PC-9 (cell line): Measurements from ENCODE around the gene AOAH.

ENCODE experiments used
- EZH2 ChIP-seq: fragments of 200-600 bp; sonication (generic); IDR thresholded peaks from 2 replicates; pipeline ENCODE4 v1.8.0; 2017; ENCODE audit warnings: antibody characterized with exemption, low read depth
- TF ChIP-seq, protein P1 (sequence below): fragments of 200-600 bp; sonication (generic); conservative IDR thresholded peaks from 2 replicates; pipeline ENCODE4 v1.6.1; 2017; ENCODE audit warnings: mixed run types, antibody characterized with exemption, mild to moderate bottlenecking, moderate library complexity

DNA sequence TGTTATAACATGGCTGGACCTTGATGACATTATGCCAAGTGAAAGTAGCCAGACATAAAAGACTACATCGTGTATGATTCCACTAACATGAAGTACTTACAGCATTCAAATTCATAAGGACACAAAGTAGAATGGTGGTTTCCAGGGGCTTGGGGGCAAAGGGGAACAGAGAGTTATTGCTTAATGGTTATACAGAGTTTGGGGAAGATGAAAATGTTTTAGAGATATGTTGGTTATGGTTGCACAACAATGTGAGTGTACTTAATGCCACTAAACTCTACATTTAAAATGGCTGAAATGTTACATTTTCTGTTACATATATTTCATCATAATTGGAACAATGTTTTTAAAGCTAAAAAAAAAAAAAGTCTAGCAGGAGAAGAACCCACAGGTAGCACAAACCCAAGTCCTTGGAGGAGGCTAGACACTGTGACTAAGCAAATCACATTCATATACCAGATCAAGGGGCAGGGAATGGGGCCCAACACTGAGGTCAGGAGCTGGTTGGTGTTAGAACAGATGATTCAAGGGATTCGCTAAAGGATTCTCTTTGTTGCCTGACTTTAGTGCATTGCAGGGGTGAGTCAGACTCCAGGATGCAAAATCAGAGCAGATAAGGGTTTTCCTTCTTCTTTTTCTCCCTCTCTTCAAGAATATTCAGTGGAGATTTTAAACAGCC lies 25.1 kb upstream of the AOAH start:
- TF ChIP-seq, protein P1, sequence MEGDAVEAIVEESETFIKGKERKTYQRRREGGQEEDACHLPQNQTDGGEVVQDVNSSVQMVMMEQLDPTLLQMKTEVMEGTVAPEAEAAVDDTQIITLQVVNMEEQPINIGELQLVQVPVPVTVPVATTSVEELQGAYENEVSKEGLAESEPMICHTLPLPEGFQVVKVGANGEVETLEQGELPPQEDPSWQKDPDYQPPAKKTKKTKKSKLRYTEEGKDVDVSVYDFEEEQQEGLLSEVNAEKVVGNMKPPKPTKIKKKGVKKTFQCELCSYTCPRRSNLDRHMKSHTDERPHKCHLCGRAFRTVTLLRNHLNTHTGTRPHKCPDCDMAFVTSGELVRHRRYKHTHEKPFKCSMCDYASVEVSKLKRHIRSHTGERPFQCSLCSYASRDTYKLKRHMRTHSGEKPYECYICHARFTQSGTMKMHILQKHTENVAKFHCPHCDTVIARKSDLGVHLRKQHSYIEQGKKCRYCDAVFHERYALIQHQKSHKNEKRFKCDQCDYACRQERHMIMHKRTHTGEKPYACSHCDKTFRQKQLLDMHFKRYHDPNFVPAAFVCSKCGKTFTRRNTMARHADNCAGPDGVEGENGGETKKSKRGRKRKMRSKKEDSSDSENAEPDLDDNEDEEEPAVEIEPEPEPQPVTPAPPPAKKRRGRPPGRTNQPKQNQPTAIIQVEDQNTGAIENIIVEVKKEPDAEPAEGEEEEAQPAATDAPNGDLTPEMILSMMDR, result no peak
- no peak for TF ChIP-seq EZH2
